Central memory CD8-positive, alpha-beta T cell (primary cell): Measurements from ENCODE around the gene POTEF.
"Not testable (repeated sequence)": the region's sequence is repeated elsewhere in the genome, so short reads cannot be mapped to it uniquely, and the experiment has no call there.

Source experiments
- ATAC-seq: fragments of 150-1000 bp; cut with Tn5 transposase; replicated peaks from 2 replicates; pipeline ENCODE4 v1.10.0; 2022; ENCODE audit warnings: mild to moderate bottlenecking, moderate FRiP score, moderate number of reproducible peaks; ENCODE audit not compliant: poor library complexity, severe bottlenecking; ENCODE audit errors: extremely low read depth
- DNase-seq, 2 donors: peaks; one replicate each; pipeline ENCODE4 v3.0.0; 2021; ENCODE audit warnings: low spot score in 2 of 2
- H3K27ac Mint-ChIP-seq: one replicate; pipeline ENCODE4 v1.8.0; 2022; ENCODE audit warnings: low read depth, mild to moderate bottlenecking, moderate library complexity, mixed read lengths
- H3K27me3 Mint-ChIP-seq: one replicate; pipeline ENCODE4 v1.8.0; 2022; ENCODE audit warnings: mixed read lengths
- H3K36me3 Mint-ChIP-seq: one replicate; pipeline ENCODE4 v1.8.0; 2022; ENCODE audit warnings: mild to moderate bottlenecking, moderate library complexity, mixed read lengths; ENCODE audit not compliant: insufficient read depth
- H3K4me1 Mint-ChIP-seq: one replicate; pipeline ENCODE4 v1.8.0; 2022; ENCODE audit warnings: mixed read lengths
- H3K4me3 Mint-ChIP-seq: one replicate; pipeline ENCODE4 v1.8.0; 2022; ENCODE audit warnings: mild to moderate bottlenecking, moderate library complexity, mixed read lengths
- H3K9me3 Mint-ChIP-seq: one replicate; pipeline ENCODE4 v1.8.0; 2022; ENCODE audit warnings: mixed read lengths

Gene POTEF

DNA sequence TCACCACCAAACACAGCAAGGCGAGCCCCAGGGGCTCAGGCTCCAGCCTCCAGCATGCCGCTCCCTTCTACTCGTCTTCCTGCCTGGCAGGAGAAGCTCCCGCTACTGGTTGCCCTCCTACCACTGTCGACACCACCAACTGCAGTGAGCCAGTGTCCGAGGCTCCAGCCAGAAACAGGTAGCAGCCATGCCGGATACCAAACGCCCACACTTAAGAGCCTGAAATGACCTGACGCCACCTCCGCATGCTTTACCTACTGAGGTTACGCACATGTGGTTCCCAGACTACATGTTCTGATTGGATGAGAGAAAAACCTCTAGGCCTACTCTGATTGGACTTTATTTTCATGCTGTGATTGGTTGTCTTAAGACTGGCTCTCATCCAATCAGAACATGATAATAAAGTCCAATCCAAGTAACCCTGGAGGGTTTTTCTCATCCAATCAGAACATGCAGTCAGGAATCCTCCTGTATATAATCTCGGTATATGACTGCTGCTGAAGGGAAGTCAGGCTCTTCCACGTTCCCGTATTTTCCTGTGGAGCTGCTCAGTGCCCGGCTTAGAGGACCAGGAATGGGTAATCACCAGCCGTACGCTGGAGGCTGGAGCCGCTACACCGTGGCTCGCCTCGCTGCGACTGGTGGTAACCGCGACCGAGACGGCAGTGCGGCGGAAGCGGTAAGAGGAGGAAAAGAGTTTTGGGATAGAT is at the start of gene POTEF:
TSS of gene POTEF (minus strand) at position 103 of the 710 bp plus-strand sequence. CDS start 8,707 bp downstream, outside the sequence.
- not testable (repeated sequence) for H3K27ac Mint-ChIP-seq, H3K4me3 Mint-ChIP-seq, H3K36me3 Mint-ChIP-seq, H3K9me3 Mint-ChIP-seq, DNase-seq, ATAC-seq, H3K4me1 Mint-ChIP-seq, H3K27me3 Mint-ChIP-seq

DNA sequence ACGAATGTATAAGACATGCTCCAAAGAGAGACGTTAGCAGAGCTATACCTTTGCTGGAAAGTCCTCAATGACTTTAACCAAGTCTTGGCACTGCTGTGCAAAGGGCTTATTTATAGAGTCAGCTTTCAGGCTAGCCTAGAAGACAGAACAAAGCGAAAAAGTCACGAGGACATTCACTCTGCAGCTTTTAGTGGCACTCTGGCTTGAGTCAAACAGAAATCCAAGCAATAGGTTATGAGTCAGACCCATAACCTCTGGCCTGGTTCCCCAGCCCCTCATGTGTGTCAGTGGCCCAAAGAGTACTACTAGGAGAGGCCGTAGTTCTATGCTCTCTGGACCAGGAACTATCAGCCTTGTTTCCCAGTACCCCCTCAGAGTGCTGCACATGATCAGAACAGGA is 45.8 kb upstream of the POTEF start:
- not testable (repeated sequence) for H3K4me3 Mint-ChIP-seq, H3K9me3 Mint-ChIP-seq, H3K4me1 Mint-ChIP-seq, ATAC-seq, H3K27ac Mint-ChIP-seq, DNase-seq, H3K27me3 Mint-ChIP-seq
- H3K36me3 Mint-ChIP-seq = peaks cover 35% of the 10 kb centered on the region

DNA sequence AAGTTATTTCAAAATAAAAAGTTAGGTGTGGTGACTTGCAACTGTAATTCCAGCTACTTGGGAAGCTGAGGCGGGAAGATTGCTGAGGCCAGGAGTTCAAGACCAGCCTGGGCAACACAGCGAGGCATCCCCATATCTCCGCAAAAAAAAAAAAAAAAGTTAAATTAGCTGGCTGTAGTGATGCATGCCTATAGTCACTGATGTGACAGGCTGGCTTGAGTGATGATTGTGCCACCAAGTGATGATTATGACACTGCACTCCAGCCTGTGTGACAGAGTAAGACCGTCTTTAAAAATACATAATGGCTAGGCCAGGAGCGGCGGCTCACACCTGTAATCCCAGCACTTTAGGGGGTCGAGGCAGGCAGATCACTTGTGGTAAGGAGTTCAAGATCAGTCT is 40.9 kb upstream of the POTEF start:
- H3K4me1 Mint-ChIP-seq = no peaks in the 10 kb centered on the region
- H3K9me3 Mint-ChIP-seq = no peaks in the 10 kb centered on the region
- no peak overlapping the region for H3K27ac Mint-ChIP-seq
- DNase-seq (no peak), ATAC-seq (no peak)
- peaks cover 56% of the 10 kb centered on the region for H3K36me3 Mint-ChIP-seq
- no peak overlapping the region for H3K4me3 Mint-ChIP-seq
- no peaks in the 10 kb centered on the region for H3K27me3 Mint-ChIP-seq

DNA sequence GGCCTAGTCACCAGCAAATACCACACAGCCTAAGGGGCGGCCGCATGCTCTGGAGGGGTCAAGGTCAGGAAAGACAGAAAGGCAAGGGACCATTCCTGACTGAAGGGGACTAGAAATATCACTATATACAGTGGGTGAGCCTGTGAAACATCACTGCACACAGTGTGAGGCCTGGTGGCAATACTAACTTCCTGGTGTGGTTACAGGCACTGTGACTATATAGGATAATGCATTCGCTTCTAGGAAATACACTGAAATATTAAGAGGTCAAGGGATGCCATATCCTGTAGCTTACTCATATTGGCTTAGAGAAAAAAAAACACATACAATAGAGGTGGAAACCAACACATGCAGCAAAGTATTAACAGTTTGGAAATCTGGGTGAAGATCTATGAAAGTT is 40.1 kb upstream of the POTEF start:
- H3K4me3 Mint-ChIP-seq, DNase-seq, H3K9me3 Mint-ChIP-seq, H3K27me3 Mint-ChIP-seq, H3K27ac Mint-ChIP-seq, H3K4me1 Mint-ChIP-seq: not testable (repeated sequence)
- peak; percentile 46 for ATAC-seq
- H3K36me3 Mint-ChIP-seq = peaks cover 61% of the 10 kb centered on the region

DNA sequence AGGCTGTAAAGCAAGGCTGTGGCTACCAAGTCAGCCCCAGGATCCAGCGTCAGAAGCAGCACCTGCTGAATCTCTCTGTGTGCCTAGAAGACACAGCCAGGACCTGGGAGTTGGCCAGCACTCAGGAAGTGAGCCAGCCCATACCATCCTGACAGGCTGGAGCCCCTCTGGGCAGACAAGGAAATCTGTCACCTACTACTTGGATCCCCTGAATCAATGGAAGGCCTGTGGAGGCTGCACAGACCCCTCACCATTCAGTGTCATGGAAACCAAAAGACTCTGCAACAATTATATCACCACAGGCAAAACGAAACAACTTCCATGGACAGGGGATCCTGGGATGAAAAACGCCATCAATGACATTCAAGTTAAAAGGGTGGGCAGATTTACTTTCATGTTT is 37.6 kb upstream of the POTEF start:
- not testable (repeated sequence) for H3K9me3 Mint-ChIP-seq, H3K4me3 Mint-ChIP-seq, ATAC-seq, H3K27me3 Mint-ChIP-seq, DNase-seq, H3K27ac Mint-ChIP-seq, H3K4me1 Mint-ChIP-seq
- peaks cover 57% of the 10 kb centered on the region for H3K36me3 Mint-ChIP-seq

DNA sequence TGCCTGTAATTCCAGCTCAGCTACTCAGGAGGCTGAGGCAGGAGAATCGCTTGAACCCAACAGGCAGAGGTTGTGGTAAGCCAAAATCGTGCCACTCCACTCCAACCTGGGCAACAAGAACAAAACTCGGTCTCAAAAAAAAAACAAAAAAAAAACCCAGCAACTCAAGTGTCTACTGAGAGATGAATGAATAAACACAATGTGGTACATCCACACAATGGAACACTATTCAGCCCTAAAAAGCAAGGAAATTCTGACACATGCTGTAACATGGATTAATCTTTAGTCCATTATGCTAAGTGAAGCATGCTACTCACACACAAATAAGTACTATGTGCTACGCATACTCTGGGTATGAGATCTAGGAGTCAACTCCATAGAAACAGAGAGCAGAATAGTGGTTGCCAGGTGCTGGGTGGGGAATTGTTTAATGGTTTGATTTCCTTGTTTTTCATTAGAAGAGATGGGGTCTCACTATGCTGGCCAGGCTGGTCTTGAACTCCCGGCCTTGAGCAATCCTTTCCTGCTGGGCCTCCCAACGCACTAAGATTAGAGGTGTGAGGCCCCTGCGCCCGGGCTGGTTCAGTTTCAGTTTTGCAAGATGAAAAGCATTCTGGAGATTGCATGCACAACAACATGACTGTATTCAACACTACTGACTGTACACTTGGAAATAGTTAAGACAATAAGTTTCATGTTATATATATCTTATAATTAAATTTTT is 36.4 kb upstream of the POTEF start:
- H3K9me3 Mint-ChIP-seq = no peaks in the 10 kb centered on the region
- H3K27ac Mint-ChIP-seq = no peak overlapping the region
- ATAC-seq (no peak), DNase-seq (no peak)
- H3K4me3 Mint-ChIP-seq = no peak overlapping the region
- H3K36me3 Mint-ChIP-seq = peaks cover 53% of the 10 kb centered on the region
- no peaks in the 10 kb centered on the region for H3K27me3 Mint-ChIP-seq
- peaks cover under 1% of the 10 kb centered on the region for H3K4me1 Mint-ChIP-seq

GRCh38 chr2:130162968-130163367 is 33.9 kb upstream of the POTEF start:
- DNase-seq (no peak), ATAC-seq (no peak)

GRCh38 chr2:130162486-130162885 is 33.5 kb upstream of the POTEF start:
- peaks cover 44% of the 10 kb centered on the region for H3K36me3 Mint-ChIP-seq
- H3K4me1 Mint-ChIP-seq = peaks cover 15% of the 10 kb centered on the region
- not testable (repeated sequence) for H3K27ac Mint-ChIP-seq, H3K4me3 Mint-ChIP-seq, H3K27me3 Mint-ChIP-seq, DNase-seq, H3K9me3 Mint-ChIP-seq, ATAC-seq

More at GRCh38 chr2:130162968-130163367, 33.9 kb upstream of the POTEF start:
- Mint-ChIP-seq H3K36me3 (peaks cover 45% of the 10 kb centered on the region), H3K4me3 (no peak overlapping the region), H3K27ac (no peak overlapping the region), H3K4me1 (peaks cover 11% of the 10 kb centered on the region), H3K27me3 (no peaks in the 10 kb centered on the region), H3K9me3 (no peaks in the 10 kb centered on the region)

DNA sequence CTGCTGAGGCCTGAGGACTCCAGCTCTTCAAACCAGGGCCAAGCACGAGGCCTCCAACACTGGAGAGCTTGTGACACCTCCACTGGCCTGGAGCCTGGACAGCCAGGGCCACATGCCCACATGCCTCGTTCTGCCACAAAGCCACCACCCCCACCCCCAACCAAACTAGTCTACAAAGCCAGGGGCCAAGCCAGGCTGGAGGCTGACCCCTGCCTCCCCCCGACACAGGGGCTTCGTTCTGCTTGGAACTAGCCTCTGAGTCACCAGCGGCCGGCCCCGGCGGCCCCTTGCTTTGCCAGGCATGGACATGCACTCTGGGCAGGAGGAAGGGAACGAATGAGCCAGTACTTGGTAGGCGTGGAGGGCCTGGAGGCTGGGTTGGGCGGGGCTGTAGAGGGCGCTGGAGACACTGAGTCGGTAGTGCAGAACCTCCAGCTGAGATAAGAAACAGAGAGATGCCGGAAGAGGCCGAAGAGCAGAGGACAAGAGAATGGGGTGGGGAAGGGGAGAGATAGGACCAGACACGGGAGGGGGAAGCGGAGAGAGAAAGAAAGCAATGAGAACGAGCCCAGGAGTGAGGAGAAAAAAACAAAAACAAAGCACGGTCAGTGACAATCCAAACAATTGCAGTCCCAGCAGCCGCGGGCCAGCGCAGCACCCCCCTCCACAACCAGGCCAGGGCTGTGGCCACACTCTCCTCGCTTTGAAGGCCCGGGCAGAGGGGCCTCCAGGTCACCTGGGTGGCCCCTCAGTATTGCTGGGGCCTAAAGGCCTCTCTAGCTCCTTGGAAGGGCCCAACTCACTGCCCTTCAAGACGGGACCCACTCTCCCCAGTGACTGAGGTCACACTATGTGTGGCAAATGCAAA is 32.0 kb upstream of the POTEF start:
- not testable (repeated sequence) for H3K9me3 Mint-ChIP-seq, DNase-seq

GRCh38 chr2:130160131-130160530 is 31.1 kb upstream of the POTEF start:
- no peak overlapping the region for H3K27ac Mint-ChIP-seq

More for the DNA sequence above, 32.0 kb upstream of the POTEF start:
- not testable (repeated sequence) for H3K27ac Mint-ChIP-seq, H3K4me3 Mint-ChIP-seq, ATAC-seq, H3K27me3 Mint-ChIP-seq
- Mint-ChIP-seq H3K4me1 (peaks cover 15% of the 10 kb centered on the region), H3K36me3 (peaks cover 34% of the 10 kb centered on the region)

GRCh38 chr2:130159376-130159775 is 30.4 kb upstream of the POTEF start:
- not testable (repeated sequence) for H3K9me3 Mint-ChIP-seq, H3K27ac Mint-ChIP-seq, H3K27me3 Mint-ChIP-seq, DNase-seq, ATAC-seq, H3K4me3 Mint-ChIP-seq
- Mint-ChIP-seq H3K36me3 (peaks cover 21% of the 10 kb centered on the region), H3K4me1 (peaks cover 15% of the 10 kb centered on the region)

More at GRCh38 chr2:130160131-130160530, 31.1 kb upstream of the POTEF start:
- DNase-seq (no peak), ATAC-seq (no peak)
- no peak overlapping the region for H3K4me3 Mint-ChIP-seq
- no peaks in the 10 kb centered on the region for H3K27me3 Mint-ChIP-seq
- no peaks in the 10 kb centered on the region for H3K9me3 Mint-ChIP-seq
- H3K36me3 Mint-ChIP-seq = peaks cover 27% of the 10 kb centered on the region
- peaks cover 15% of the 10 kb centered on the region for H3K4me1 Mint-ChIP-seq

GRCh38 chr2:130158631-130159030 is 29.6 kb upstream of the POTEF start:
- Mint-ChIP-seq H3K4me1 (peaks cover 15% of the 10 kb centered on the region), H3K27me3 (no peaks in the 10 kb centered on the region), H3K36me3 (peaks cover 19% of the 10 kb centered on the region), H3K4me3 (no peak overlapping the region), H3K9me3 (no peaks in the 10 kb centered on the region), H3K27ac (peak overlapping the region; percentile 35)
- ATAC-seq = no peak
- DNase-seq = no peak
